NCI-H2196 (cell line): ENCODE data around the gene LSM4.

Experiments
- DNase-seq: peaks from one replicate; lab custom pipeline; 2025; ENCODE audit not compliant: unreplicated experiment; lab: John Stamatoyannopoulos, UW

The LSM4 gene

GRCh38 chr19:18292810-18293641 is 29.9 kb downstream of the LSM4 start:
- peak; percentile 71 for DNase-seq

DNA sequence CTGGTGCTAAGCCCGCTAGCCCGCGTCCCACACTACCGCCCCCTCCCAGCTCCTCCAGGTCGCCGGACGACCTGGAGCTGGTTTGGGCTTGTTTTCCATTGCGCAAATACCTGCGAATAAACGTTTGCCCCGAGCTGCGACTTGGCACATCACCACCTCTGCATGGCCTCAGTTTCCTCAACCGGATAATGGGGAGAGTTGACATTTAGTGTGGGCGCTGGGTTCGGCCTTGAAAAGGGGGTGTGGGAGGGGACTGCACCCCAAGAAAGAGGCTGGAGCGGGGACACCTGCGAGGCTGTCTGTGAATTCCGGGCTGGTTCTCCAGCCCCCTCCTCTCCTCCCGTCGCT is 30.4 kb downstream of the LSM4 start:
- DNase-seq: no peak

GRCh38 chr19:18291590-18292461 is 31.1 kb downstream of the LSM4 start:
- peak; percentile 65 for DNase-seq

GRCh38 chr19:18291019-18291524 is 31.8 kb downstream of the LSM4 start:
- no peak for DNase-seq

- DNase-seq: no peak
These were observed 32.4 kb downstream of the LSM4 start for GRCh38 chr19:18290302-18291018.

- DNase-seq: no peak
These were observed 33.2 kb downstream of the LSM4 start for GRCh38 chr19:18289471-18290301.

DNA sequence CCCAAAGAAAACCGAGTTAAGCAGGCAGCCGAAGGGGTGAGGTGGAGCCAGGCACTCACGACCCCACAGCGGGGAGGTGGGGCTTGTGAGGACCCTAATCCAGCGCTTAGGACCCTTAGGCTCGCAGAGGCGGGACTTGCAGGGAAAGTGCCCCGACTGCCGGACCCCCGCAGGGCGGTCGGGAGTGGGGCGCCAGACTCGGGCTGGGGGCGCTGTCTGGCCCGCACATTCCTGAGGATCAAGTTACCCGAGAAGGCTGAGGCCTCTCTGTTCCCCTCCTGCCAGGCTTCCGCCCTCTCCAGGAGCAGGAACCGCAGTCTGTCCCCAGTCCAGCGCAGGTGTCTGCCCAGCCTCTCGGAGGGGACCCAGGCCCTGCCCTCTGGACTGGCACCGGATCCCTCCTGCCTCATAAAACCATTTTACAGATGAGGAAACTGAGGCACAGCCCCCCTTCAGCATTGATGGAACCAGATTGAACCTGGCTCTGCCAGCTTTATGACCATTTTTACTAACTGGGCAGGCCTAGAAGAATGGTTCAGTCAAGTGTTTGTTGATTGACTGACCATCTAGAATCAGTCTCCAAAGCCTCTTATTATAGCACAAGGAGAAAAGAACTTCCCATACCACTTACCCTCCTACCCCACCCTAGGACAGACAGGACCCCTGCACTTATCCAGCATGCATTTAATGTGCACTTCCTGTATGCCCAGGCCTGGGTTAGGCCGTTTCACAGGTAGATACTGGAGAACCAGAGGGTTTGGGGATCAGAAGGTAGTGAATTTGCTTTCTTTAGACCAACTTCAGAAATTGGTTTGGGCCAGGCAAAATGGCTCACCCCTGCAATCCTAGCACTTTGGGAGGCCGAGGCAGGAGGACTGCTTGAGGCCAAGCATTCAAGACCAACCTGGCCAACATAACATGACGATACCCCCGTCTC is 34.8 kb downstream of the LSM4 start:
- no peak for DNase-seq

- no peak for DNase-seq
These were observed 35.8 kb downstream of the LSM4 start for GRCh38 chr19:18286973-18287635.

GRCh38 chr19:18284712-18285360 is 38.0 kb downstream of the LSM4 start:
- no peak for DNase-seq

DNA sequence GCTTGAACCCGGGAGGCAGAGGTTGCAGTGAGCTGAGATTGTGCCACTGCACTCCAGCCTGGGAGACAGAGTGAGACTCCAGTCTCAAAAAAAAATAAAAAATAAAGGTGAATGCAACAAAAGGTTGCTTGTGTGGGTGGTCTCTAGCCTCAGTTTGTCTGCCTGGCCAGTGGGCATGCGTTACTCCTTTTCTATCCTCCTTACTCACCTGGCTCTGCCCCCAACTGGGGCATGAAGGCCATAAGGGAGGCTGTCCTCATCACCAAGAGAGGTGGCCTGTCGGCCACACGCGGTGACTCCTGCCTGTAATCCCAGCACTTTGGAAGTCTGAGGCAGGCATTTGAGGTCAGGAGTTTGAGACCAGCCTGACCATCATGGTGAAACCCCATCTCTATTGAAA is 39.5 kb downstream of the LSM4 start:
- DNase-seq: no peak

DNA sequence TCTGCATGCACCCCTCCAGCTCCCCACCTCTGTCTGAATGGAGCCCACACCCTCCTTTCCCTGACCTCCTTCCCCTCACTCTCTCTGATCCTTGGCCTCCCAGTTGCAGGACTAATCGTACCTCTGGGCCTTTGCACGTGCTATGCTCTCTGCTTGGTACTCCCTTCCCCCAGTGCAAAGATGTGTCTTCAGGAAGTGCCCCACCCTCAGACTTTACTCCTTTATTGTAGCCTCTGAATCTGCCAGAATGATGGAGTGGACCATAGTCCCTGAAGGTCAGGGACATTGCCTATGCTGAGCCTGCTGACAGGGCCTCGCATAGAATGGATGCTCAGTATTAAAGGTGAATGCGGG is 40.1 kb downstream of the LSM4 start:
- DNase-seq: no peak

DNA sequence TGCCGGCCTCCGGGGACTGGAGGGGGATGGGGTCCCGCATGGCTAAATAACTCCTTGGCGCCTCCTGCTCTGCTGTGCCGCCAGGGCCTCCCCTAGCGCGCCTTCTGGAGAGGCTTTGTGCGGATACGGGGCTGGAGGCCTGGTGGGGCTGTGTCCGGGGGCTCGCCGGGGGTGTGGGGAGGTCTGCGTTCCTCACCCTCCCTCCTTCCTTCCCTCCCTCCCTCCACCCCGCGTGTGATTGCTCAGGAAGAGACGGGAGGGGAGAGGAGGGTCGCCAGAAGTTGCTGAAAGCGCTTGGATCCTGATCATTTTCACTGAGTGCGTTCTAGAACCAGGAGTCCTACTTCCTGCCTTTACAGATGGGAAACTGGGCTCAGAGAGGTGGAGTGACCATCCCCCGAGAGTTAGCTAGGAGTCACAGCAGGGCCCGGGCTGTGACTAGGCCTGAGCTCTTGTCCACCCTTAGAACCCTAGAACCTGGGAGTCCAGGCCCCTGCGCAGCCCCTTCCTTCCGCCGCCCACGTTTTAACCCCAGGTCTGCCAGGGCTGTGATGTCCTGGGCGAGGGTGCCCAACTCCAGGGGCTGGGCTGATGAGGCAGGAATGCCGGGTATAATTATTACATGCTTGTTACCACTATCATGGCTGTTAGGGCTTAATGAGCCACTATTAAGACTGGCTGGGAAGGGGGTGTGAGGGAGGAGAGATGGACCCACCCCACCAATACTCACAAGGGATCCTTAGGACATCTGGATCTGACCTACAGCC is 40.7 kb downstream of the LSM4 start:
- peak; percentile 62 for DNase-seq

- DNase-seq: peak; percentile 98
These were observed 41.5 kb downstream of the LSM4 start, which contains the start of gene JUND for GRCh38 chr19:18281082-18282020. Gene JUND (minus strand): TSS chr19:18281622. CDS start chr19:18281484, 138 bp downstream.

DNA sequence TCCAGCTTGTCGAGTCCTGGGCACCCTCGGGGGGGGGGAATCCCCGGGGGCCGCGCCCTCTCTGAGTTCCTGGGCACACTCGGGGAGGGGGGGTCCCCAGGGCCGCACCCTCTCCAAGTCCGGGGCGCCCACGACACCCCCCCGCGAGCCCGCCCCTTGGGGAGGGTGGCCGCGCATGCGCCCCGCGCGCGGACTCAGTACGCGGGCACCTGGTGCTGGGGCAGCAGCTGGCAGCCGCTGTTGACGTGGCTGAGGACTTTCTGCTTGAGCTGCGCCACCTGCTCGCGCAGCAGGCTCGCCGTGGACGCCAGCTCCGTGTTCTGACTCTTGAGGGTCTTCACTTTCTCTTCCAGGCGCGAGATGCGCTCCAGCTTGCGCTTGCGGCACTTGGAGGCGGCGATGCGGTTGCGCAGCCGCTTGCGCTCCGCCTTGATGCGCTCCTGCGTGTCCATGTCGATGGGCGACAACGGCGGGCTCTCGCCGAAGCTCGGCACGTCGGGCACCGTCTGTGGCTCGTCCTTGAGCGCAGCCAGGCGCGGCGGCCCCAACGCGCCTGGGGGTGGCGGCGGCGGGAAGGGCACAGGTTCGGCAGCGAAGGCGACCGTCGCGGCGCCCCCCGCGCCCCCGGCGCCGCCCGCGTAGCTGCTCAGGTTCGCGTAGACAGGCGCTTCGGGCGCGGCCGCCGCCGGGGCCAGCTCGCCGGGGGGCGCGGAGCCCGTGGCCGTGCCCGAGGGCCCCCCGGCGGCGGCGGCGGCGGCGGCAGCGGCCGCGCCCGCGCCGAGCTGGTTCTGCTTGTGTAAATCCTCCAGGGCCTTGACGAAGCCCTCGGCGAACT is 42.4 kb downstream of the LSM4 start:
- peak; percentile 81 for DNase-seq

GRCh38 chr19:18279516-18280246 is 43.2 kb downstream of the LSM4 start:
- peak; percentile 95 for DNase-seq
